DOHH2 (cell line): ENCODE data around the gene ZDHHC5.
"Not testable (repeated sequence)": the region's sequence is repeated elsewhere in the genome, so short reads cannot be mapped to it uniquely, and the experiment has no call there.

Source experiments
- H3F3A ChIP-seq: fragments of 200-600 bp; sonication (generic), shearing (Covaris generic); 2 replicates; pipeline ENCODE4 v1.6.0; 2016; ENCODE audit warnings: antibody characterized with exemption, mild to moderate bottlenecking; ENCODE audit not compliant: control insufficient read depth, insufficient read depth
- H3K27ac ChIP-seq: fragments of 200-600 bp; sonication (generic); 2 replicates; pipeline ENCODE4 v1.5.1; 2014; ENCODE audit warnings: low read depth, mild to moderate bottlenecking, low read length, moderate library complexity
- H3K27me3 ChIP-seq: fragments of 200-600 bp; sonication (generic); 2 replicates; pipeline ENCODE4 v1.6.1; 2014; ENCODE audit warnings: mild to moderate bottlenecking, low read length, mixed read lengths; ENCODE audit not compliant: control insufficient read depth
- H3K36me3 ChIP-seq: fragments of 200-600 bp; sonication (generic); 2 replicates; pipeline ENCODE4 v1.6.1; 2014; ENCODE audit warnings: mild to moderate bottlenecking, low read length, moderate library complexity, mixed read lengths; ENCODE audit not compliant: control insufficient read depth
- H3K4me1 ChIP-seq: fragments of 200-600 bp; sonication (generic); 2 replicates; pipeline ENCODE4 v1.6.1; 2014; ENCODE audit warnings: mild to moderate bottlenecking, low read length, mixed read lengths; ENCODE audit not compliant: control insufficient read depth
- H3K4me2 ChIP-seq: fragments of 200-600 bp; sonication (generic); 2 replicates; pipeline ENCODE4 v1.6.0; 2014; ENCODE audit warnings: mild to moderate bottlenecking, low read length, moderate library complexity
- H3K4me3 ChIP-seq: fragments of 200-600 bp; sonication (generic); 2 replicates; pipeline ENCODE4 v1.5.1; 2014; ENCODE audit warnings: mild to moderate bottlenecking, low read length, mixed read lengths
- H3K79me2 ChIP-seq: fragments of 200-600 bp; sonication (generic); 2 replicates; pipeline ENCODE4 v1.6.1; 2014; ENCODE audit warnings: mild to moderate bottlenecking, low read length, mixed read lengths; ENCODE audit not compliant: control insufficient read depth
- H3K9me2 ChIP-seq: fragments of 200-600 bp; sonication (generic); replicated peaks from 2 replicates; pipeline ENCODE4 v1.6.1; 2014; ENCODE audit warnings: mild to moderate bottlenecking, low read length, mixed read lengths; ENCODE audit not compliant: control insufficient read depth
- H3K9me3 ChIP-seq: fragments of 200-600 bp; sonication (generic); 2 replicates; pipeline ENCODE4 v1.6.1; 2014; ENCODE audit warnings: antibody characterized with exemption, low read length, mixed read lengths; ENCODE audit not compliant: control insufficient read depth, insufficient read depth
- H4K20me1 ChIP-seq: fragments of 200-600 bp; sonication (generic); 2 replicates; pipeline ENCODE4 v1.6.0; 2014; ENCODE audit warnings: low read depth, mild to moderate bottlenecking, antibody characterized with exemption, low read length, moderate library complexity; ENCODE audit not compliant: control insufficient read depth, insufficient read depth
- EZH2phosphoT487 ChIP-seq: fragments of 200-600 bp; sonication (generic); IDR thresholded peaks from 2 replicates; pipeline ENCODE4 v1.6.1; 2017; ENCODE audit warnings: borderline replicate concordance, mild to moderate bottlenecking, antibody characterized with exemption, low read length, moderate library complexity, mixed read lengths
- TF ChIP-seq, protein P1 (sequence below): fragments of 200-600 bp; sonication (generic); IDR thresholded peaks from one replicate; pipeline ENCODE4 v1.5.1; 2014; ENCODE audit warnings: antibody characterized with exemption, mild to moderate bottlenecking, low read depth, low read length; ENCODE audit not compliant: poor library complexity, severe bottlenecking

The ZDHHC5 gene

DNA sequence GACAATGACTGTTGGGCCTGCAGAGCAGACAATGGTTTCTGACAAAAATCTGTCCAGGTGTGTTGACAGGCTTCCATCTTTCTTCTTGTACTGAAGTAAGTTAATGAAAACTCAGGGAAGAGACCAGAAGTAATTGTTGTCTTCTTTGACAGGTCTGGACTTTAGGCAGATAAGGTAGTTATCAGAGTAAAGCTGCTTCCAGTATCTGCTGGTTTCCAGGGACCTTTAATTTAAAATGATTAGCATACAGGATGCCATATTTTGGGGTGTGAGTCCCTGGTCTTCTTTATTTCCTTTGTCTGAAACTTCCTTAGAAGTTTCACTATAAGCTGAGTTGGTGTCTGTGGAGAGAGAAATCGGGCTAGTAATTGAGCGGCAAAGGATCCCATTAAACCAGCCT lies 45.9 kb downstream of the ZDHHC5 start:
- Histone ChIP-seq H3K9me2 (no peaks in the 10 kb centered on the region), H3K36me3 (peaks cover 31% of the 10 kb centered on the region), H3K4me3 (peak overlapping the region; percentile 100), H3K79me2 (peaks cover 61% of the 10 kb centered on the region), H3K9me3 (no peaks in the 10 kb centered on the region), H3K27me3 (no peaks in the 10 kb centered on the region), H3K4me1 (peaks cover 26% of the 10 kb centered on the region), H3K27ac (no peak overlapping the region), H3K4me2 (peak overlapping the region; percentile 79), H4K20me1 (peaks cover 6% of the 10 kb centered on the region; the same call in 1 of the 2 replicates), H3F3A (no peaks in the 10 kb centered on the region; the same call in 1 of the 2 replicates)
- TF ChIP-seq, protein P1, sequence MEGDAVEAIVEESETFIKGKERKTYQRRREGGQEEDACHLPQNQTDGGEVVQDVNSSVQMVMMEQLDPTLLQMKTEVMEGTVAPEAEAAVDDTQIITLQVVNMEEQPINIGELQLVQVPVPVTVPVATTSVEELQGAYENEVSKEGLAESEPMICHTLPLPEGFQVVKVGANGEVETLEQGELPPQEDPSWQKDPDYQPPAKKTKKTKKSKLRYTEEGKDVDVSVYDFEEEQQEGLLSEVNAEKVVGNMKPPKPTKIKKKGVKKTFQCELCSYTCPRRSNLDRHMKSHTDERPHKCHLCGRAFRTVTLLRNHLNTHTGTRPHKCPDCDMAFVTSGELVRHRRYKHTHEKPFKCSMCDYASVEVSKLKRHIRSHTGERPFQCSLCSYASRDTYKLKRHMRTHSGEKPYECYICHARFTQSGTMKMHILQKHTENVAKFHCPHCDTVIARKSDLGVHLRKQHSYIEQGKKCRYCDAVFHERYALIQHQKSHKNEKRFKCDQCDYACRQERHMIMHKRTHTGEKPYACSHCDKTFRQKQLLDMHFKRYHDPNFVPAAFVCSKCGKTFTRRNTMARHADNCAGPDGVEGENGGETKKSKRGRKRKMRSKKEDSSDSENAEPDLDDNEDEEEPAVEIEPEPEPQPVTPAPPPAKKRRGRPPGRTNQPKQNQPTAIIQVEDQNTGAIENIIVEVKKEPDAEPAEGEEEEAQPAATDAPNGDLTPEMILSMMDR: no peak

DNA sequence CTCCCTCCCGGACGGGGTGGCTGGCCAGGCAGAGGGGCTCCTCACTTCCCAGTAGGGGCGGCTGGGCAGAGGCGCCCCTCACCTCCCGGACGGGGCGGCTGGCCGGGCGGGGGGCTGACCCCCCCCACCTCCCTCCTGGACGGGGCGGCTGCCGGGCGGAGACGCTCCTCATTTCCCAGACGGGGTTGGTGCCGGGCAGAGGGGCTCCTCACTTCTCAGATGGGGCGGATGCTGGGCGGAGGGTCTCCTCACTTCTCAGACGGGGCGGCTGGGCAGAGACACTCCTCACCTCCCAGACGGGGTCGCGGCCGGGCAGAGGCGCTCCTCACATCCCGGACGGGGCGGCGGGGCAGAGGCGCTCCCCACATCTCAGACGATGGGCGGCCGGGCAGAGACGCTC lies 48.8 kb downstream of the ZDHHC5 start:
- not testable (repeated sequence) for H3K9me3 ChIP-seq, H3K9me2 ChIP-seq, H3K27ac ChIP-seq, H4K20me1 ChIP-seq, H3F3A ChIP-seq, H3K4me3 ChIP-seq, H3K27me3 ChIP-seq, H3K4me2 ChIP-seq
- H3K4me1 ChIP-seq: peaks cover 15% of the 10 kb centered on the region
- peaks cover 77% of the 10 kb centered on the region for H3K79me2 ChIP-seq
- H3K36me3 ChIP-seq: peaks cover 48% of the 10 kb centered on the region

DNA sequence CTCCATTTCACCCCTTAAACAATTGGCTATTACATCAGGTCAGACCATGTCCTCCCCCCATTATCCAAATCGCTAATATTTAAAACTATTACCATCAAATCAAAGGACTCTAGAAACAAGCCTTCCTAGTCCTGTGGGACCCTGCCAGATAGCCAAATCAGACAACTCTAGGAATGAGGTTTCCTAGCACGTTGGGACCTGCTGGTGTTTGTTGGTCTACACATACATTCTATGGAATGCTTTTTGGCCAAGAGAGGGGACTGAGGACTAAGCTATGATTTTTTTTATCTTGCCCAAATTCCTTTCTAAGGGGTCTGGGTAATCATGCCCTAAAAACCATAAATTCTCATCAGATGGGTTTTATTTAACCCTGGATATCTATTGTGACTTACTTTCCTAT lies 59.3 kb downstream of the ZDHHC5 start:
- Histone ChIP-seq H3K4me3 (no peak overlapping the region), H3K4me2 (no peak overlapping the region), H3K9me2 (no peaks in the 10 kb centered on the region), H3K79me2 (peaks cover 97% of the 10 kb centered on the region), H3F3A (no peaks in the 10 kb centered on the region), H3K4me1 (peaks cover 15% of the 10 kb centered on the region), H4K20me1 (no peaks in the 10 kb centered on the region), H3K36me3 (peaks cover 37% of the 10 kb centered on the region), H3K27me3 (no peaks in the 10 kb centered on the region), H3K27ac (no peak overlapping the region), H3K9me3 (no peaks in the 10 kb centered on the region)
- no peak for TF ChIP-seq EZH2phosphoT487
- TF ChIP-seq, protein P1: no peak

DNA sequence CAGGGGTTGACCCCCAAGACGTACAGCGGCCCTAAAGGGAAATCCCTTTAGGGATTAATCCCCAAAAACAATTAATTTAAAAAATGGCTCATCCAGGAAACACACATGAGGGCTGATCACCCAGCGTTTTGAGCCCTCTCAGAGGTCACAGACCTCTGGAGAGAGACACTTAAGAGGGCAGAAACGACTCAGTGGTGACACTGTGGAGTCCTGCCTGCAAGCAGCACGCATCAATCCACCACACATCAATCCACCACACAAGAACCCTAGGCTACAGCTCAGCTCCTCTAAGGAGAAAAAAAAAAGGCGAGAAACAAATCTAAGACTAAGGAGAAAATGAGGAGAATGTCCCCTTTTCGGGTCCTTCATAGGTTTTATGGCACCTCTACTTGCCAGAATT lies 60.9 kb downstream of the ZDHHC5 start:
- peaks cover 98% of the 10 kb centered on the region for H3K79me2 ChIP-seq
- H3K4me1 ChIP-seq: peaks cover 15% of the 10 kb centered on the region
- H3F3A ChIP-seq: no peaks in the 10 kb centered on the region
- H3K4me2 ChIP-seq: 0 out of 2 replicates have a peak overlapping the region, but pooled peaks have one; percentile 1
- TF ChIP-seq EZH2phosphoT487: no peak
- TF ChIP-seq, protein P1: no peak
- H3K36me3 ChIP-seq: peaks cover 35% of the 10 kb centered on the region
- no peak overlapping the region for H3K27ac ChIP-seq
- no peaks in the 10 kb centered on the region for H3K9me3 ChIP-seq
- no peaks in the 10 kb centered on the region for H4K20me1 ChIP-seq
- H3K4me3 ChIP-seq: no peak overlapping the region
- no peaks in the 10 kb centered on the region for H3K9me2 ChIP-seq
- H3K27me3 ChIP-seq: no peaks in the 10 kb centered on the region
